Stimulated activated CD4-positive, alpha-beta T cell treated with anti-CD3 and anti-CD28 coated beads, Interleukin-2, amount 100 ng/mL, for 24 hours (primary cell): ENCODE measurements around the gene BLOC1S3.
"Not testable (repeated sequence)": the region's sequence is repeated elsewhere in the genome, so short reads cannot be mapped to it uniquely, and the experiment has no call there.

Experiments used
- DNase-seq, 2 donors: peaks; one replicate each; pipeline ENCODE4 v3.0.0-alpha.2; 2020

BLOC1S3 gene

GRCh38 chr19:45186509-45187334, 8.1 kb downstream of the BLOC1S3 start:
- DNase-seq: no peak

GRCh38 chr19:45187421-45188100, 9.0 kb downstream of the BLOC1S3 start:
- no peak for DNase-seq

GRCh38 chr19:45189971-45190370, 11.4 kb downstream of the BLOC1S3 start:
- no peak for DNase-seq

GRCh38 chr19:45191375-45191774, 12.8 kb downstream of the BLOC1S3 start:
- DNase-seq: no peak

- no peak for DNase-seq
Measured at GRCh38 chr19:45195764-45196163, 17.2 kb downstream of the BLOC1S3 start.

- no peak for DNase-seq
Measured at GRCh38 chr19:45200568-45200967, 22.0 kb downstream of the BLOC1S3 start.

GRCh38 chr19:45202637-45203036, 24.1 kb downstream of the BLOC1S3 start:
- DNase-seq: no peak

GRCh38 chr19:45205810-45206209, 27.2 kb downstream of the BLOC1S3 start:
- no peak for DNase-seq

GRCh38 chr19:45206328-45206727, 27.7 kb downstream of the BLOC1S3 start:
- no peak for DNase-seq

- DNase-seq: no peak
Measured at GRCh38 chr19:45211751-45212381, 33.3 kb downstream of the BLOC1S3 start.

GRCh38 chr19:45213031-45213430, 34.4 kb downstream of the BLOC1S3 start:
- no peak for DNase-seq

- no peak for DNase-seq
Measured at GRCh38 chr19:45215391-45216191, 37.0 kb downstream of the BLOC1S3 start.

- DNase-seq: no peak
Measured at GRCh38 chr19:45216667-45217066, 38.1 kb downstream of the BLOC1S3 start.

- no peak for DNase-seq
Measured at GRCh38 chr19:45217193-45217956, 38.8 kb downstream of the BLOC1S3 start.

- DNase-seq: no peak
Measured at GRCh38 chr19:45217957-45218334, 39.4 kb downstream of the BLOC1S3 start.

GRCh38 chr19:45218426-45218825, 39.8 kb downstream of the BLOC1S3 start:
- DNase-seq: no peak

- DNase-seq: no peak
Measured at GRCh38 chr19:45218911-45219743, 40.5 kb downstream of the BLOC1S3 start.

- DNase-seq: no peak
Measured at GRCh38 chr19:45222724-45223123, 44.1 kb downstream of the BLOC1S3 start.

GRCh38 chr19:45223879-45224278, 45.3 kb downstream of the BLOC1S3 start:
- DNase-seq: no peak

GRCh38 chr19:45224645-45225044, 46.1 kb downstream of the BLOC1S3 start:
- no peak for DNase-seq

GRCh38 chr19:45229056-45229455, 50.5 kb downstream of the BLOC1S3 start:
- not testable (repeated sequence) for DNase-seq
